ENCODE measurements around the gene SLC25A34.

GRCh38 chr1:15727021-15727420, 9.0 kb upstream of the SLC25A34 start:
- TF ChIP-seq CTCF (IDR thresholded peaks at IDR 0.05; ENCODE audit: insufficient read depth, low read length) (no peak), POLR2AphosphoS5 (IDR thresholded peaks at IDR 0.05; ENCODE audit: low read depth) (no peak), REST (IDR thresholded peaks at IDR 0.05; ENCODE audit: insufficient replicate concordance, low read depth) (peak; percentile 76), GABPA (IDR thresholded peaks at IDR 0.05; ENCODE audit: low read depth) (no peak)

Measured in HL-60 (cell line).